ENCODE measurements around the gene TINCR.
"Not testable (repeated sequence)": the region's sequence is repeated elsewhere in the genome, so short reads cannot be mapped to it uniquely, and the experiment has no call there.

DNA sequence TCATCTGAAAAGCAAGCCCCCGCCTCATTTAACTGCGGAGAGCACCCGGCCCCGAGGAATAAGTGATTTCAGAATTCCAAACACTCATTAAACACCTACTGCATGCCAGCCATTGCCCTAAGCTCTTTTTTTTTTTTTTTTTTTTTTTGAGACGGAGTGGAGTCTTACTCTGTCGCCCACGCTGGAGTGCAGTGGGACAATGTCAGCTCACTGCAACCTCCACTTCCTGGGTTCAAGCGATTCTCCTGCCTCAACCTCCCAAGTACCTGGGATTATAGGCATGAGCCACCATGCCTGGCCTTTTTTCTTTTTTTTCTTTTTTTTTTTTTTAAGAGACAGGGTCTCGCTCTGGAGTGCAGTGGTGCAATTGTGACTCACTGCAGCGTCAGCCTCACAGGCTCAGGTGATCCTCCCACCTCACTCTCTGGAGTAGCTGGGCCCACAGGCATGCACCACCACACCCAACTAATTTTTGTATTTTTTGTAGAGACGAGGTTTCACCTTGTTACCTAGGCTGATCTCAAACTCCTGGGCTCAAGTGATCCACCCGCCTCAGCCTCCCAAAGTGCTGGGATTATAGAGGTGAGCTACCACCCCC, 30.7 kb downstream of the TINCR start:
- not testable (repeated sequence) for TF ChIP-seq SMC3 (IDR thresholded peaks at IDR 0.05); CHD2 (IDR thresholded peaks at IDR 0.05; ENCODE audit: low read length, partially characterized antibody); RCOR1 (IDR thresholded peaks at IDR 0.05; ENCODE audit: low read depth, low read length); RARB (CRISPR knock-in tag; IDR thresholded peaks at IDR 0.05); POLR2A (IDR thresholded peaks at IDR 0.05; ENCODE audit: low read length)
- TF ChIP-seq, protein P1, sequence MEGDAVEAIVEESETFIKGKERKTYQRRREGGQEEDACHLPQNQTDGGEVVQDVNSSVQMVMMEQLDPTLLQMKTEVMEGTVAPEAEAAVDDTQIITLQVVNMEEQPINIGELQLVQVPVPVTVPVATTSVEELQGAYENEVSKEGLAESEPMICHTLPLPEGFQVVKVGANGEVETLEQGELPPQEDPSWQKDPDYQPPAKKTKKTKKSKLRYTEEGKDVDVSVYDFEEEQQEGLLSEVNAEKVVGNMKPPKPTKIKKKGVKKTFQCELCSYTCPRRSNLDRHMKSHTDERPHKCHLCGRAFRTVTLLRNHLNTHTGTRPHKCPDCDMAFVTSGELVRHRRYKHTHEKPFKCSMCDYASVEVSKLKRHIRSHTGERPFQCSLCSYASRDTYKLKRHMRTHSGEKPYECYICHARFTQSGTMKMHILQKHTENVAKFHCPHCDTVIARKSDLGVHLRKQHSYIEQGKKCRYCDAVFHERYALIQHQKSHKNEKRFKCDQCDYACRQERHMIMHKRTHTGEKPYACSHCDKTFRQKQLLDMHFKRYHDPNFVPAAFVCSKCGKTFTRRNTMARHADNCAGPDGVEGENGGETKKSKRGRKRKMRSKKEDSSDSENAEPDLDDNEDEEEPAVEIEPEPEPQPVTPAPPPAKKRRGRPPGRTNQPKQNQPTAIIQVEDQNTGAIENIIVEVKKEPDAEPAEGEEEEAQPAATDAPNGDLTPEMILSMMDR (IDR thresholded peaks at IDR 0.05), result not testable (repeated sequence)
